GM12872 (cell line): ENCODE measurements around the gene LRRC8B.

Experiments
- TF ChIP-seq, protein P1 (sequence below): IDR thresholded peaks from 3 replicates; pipeline ENCODE4 v1.5.1; 2011; ENCODE audit warnings: low read depth, mild to moderate bottlenecking, low read length, moderate library complexity; ENCODE audit not compliant: insufficient read depth

LRRC8B gene

GRCh38 chr1:89615676-89616598 is 91.3 kb downstream of the LRRC8B start:
- TF ChIP-seq, protein P1, sequence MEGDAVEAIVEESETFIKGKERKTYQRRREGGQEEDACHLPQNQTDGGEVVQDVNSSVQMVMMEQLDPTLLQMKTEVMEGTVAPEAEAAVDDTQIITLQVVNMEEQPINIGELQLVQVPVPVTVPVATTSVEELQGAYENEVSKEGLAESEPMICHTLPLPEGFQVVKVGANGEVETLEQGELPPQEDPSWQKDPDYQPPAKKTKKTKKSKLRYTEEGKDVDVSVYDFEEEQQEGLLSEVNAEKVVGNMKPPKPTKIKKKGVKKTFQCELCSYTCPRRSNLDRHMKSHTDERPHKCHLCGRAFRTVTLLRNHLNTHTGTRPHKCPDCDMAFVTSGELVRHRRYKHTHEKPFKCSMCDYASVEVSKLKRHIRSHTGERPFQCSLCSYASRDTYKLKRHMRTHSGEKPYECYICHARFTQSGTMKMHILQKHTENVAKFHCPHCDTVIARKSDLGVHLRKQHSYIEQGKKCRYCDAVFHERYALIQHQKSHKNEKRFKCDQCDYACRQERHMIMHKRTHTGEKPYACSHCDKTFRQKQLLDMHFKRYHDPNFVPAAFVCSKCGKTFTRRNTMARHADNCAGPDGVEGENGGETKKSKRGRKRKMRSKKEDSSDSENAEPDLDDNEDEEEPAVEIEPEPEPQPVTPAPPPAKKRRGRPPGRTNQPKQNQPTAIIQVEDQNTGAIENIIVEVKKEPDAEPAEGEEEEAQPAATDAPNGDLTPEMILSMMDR: peak; percentile 73

- TF ChIP-seq, protein P1: no peak
Observed at GRCh38 chr1:89616844-89617627, 92.4 kb downstream of the LRRC8B start.

GRCh38 chr1:89620664-89621063 is 96.0 kb downstream of the LRRC8B start:
- TF ChIP-seq, protein P1: no peak

- TF ChIP-seq, protein P1: peak; percentile 8; the same call in 1 of the 3 replicates
Observed at GRCh38 chr1:89622895-89623294, 98.3 kb downstream of the LRRC8B start.

GRCh38 chr1:89624314-89624713 is 99.7 kb downstream of the LRRC8B start:
- TF ChIP-seq, protein P1: no peak

DNA sequence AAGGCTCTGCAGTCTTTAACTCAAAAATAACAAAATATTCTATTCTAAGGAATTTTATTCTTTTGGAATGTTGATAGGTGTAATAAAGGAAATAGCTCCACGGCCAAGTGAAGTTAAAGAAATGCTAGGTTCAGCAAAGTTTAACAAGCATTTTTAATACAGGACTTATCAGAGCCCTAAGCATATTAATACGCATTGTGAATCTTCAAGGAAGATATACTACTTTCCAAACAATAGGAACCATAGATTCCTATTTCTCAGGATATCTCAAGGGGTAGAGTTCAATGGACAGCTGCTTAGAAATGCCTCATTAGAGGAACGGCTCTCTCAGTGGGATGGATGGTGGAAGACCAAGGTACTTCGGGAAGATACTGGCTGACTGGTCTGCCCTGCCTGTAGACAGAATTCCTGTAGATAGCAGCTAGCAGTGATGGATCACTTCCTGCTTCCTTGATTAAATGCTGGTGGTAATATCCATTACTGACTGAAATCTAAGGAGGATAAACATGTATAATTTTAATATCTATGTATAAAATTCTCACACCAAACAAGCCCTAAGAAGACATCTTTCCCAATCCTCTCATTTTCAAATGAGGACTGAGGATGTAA is 100.2 kb downstream of the LRRC8B start:
- TF ChIP-seq, protein P1: no peak

DNA sequence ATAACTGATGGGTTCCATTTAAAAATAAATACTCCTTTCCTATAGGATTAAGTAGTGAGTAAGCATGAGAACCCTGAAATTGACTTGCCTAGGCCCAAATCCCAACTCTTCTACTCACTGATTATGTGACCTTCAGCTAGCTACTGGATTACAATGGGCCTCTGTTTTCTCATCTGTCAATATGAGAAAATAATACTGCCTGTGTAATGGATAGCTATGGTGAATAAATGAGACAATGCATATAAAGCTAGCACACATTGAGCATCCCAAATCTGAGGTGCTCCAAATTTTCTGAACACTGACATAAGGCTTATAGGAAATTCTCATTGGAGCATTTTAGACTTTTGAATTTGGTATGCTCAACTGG is 103.0 kb downstream of the LRRC8B start:
- TF ChIP-seq, protein P1: no peak
